Measurements from ENCODE around the gene SIRPB2. TPM values are rescaled to one million over a fixed set of nuclear protein-coding genes. Genes with fewer than 3 reads are reported as not detected.

SIRPB2 gene
- total and polyA plus RNA-seq, 7 donors, result 0.18 to 1.8 (median 1.1) TPM

- peaks cover 0 to 2% (median 0%) of the 10 kb centered on the region in 3 donors for H3K27me3 ChIP-seq (ENCODE audit: insufficient read depth in 3 of 3, low read length in 2 of 3)
- TF ChIP-seq CTCF (IDR thresholded peaks at IDR 0.05), result no peak
- ATAC-seq (no peak), DNase-seq (no peak)
- H3K36me3 ChIP-seq (ENCODE audit: insufficient read depth in 1 of 2, low read depth in 1 of 2), result no peaks in the 10 kb centered on the region
- H3K9me3 ChIP-seq, result peaks cover 4% of the 10 kb centered on the region
- no peak overlapping the region for H3K4me3 ChIP-seq
- 71 to 79% (median 78%) methylated on average over 11 of the region's 11 CpGs for WGBS, 3 donors
- H3K27ac ChIP-seq, result no peak overlapping the region
- H3K4me1 ChIP-seq, result no peaks in the 10 kb centered on the region
- intact Hi-C loops (cut with DNase I), result no loop called here
These were observed 45.9 kb upstream of the SIRPB2 start for GRCh38 chr20:1536893-1537730.

GRCh38 chr20:1535420-1536175, 44.4 kb upstream of the SIRPB2 start:
- DNase-seq (no peak), ATAC-seq (no peak)
- intact Hi-C loops (cut with DNase I), result no loop called here
- H3K27ac ChIP-seq, result no peak overlapping the region
- H3K36me3 ChIP-seq (ENCODE audit: insufficient read depth in 1 of 2, low read depth in 1 of 2), result no peaks in the 10 kb centered on the region
- H3K4me3 ChIP-seq, result no peak overlapping the region
- H3K9me3 ChIP-seq, result peaks cover 1% of the 10 kb centered on the region
- no peaks in the 10 kb centered on the region for H3K4me1 ChIP-seq
- 76 to 84% (median 83%) methylated on average over 5 of the region's 5 CpGs for WGBS, 3 donors
- no peak for TF ChIP-seq CTCF (IDR thresholded peaks at IDR 0.05)
- peaks cover 0 to 2% (median 0%) of the 10 kb centered on the region in 3 donors for H3K27me3 ChIP-seq (ENCODE audit: insufficient read depth in 3 of 3, low read length in 2 of 3)

- no peak for TF ChIP-seq CTCF (IDR thresholded peaks at IDR 0.05)
- H3K4me3 ChIP-seq, result no peak overlapping the region
- no peak overlapping the region for H3K27ac ChIP-seq
- H3K27me3 ChIP-seq (ENCODE audit: insufficient read depth in 3 of 3, low read length in 2 of 3), result peaks cover 0 to 2% (median 0%) of the 10 kb centered on the region in 3 donors
- no peaks in the 10 kb centered on the region for H3K36me3 ChIP-seq (ENCODE audit: insufficient read depth in 1 of 2, low read depth in 1 of 2)
- 70 to 76% (median 75%) methylated on average over 5 of the region's 5 CpGs for WGBS, 3 donors
- intact Hi-C loops (cut with DNase I), result no loop called here
- H3K4me1 ChIP-seq, result no peaks in the 10 kb centered on the region
- no peaks in the 10 kb centered on the region for H3K9me3 ChIP-seq
- no peak for DNase-seq
- ATAC-seq, result no peak
These were observed 43.3 kb upstream of the SIRPB2 start for GRCh38 chr20:1534526-1534925.

- DNase-seq (no peak), ATAC-seq (no peak)
- WGBS, 3 donors, result 72 to 78% (median 74%) methylated on average over 4 of the region's 4 CpGs
- Histone ChIP-seq H3K4me3 (no peak overlapping the region), H3K27me3 (ENCODE audit: insufficient read depth in 3 of 3, low read length in 2 of 3) (peaks cover 0 to 2% (median 0%) of the 10 kb centered on the region in 3 donors), H3K36me3 (ENCODE audit: insufficient read depth in 1 of 2, low read depth in 1 of 2) (no peaks in the 10 kb centered on the region), H3K4me1 (no peaks in the 10 kb centered on the region), H3K9me3 (no peaks in the 10 kb centered on the region), H3K27ac (no peak overlapping the region)
- intact Hi-C loops (cut with DNase I), result no loop called here
- TF ChIP-seq CTCF (IDR thresholded peaks at IDR 0.05), result no peak
These were observed 41.8 kb upstream of the SIRPB2 start for GRCh38 chr20:1533059-1533458.
